ENCODE results near the gene NHP2.

The NHP2 gene

DNA sequence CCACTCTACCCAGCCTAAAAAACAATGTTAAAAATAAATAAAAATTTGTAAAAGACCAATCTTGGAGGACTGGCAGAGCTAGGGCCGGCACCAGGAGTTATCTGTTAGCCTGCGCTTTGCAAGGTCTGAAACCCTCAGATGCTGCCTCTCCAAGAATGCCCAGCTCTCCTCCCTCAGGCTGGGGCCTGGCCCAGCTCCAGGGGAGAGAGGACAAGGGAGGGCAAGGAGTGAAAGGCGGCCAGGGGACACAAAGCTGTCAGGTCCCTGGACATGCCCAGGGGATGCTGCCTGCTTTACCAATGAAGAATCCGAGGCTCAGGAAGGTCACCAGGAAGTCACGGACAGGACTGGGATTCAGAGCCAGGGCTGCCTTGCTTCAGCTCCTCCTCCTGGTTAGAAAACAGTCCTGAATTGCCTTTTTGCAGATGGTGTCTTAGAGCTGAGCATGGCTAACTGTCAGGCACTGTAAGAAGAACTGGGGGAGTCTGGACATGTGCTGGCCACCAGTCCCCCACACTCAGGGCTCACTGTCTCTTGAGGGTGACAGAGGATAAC lies 45.9 kb downstream of the NHP2 start:
- no peak overlapping the region for H3K4me3 ChIP-seq (ENCODE audit: low read length)
- TF ChIP-seq ZNF274 (IDR thresholded peaks at IDR 0.05; ENCODE audit: low read depth, low read length): no peak

DNA sequence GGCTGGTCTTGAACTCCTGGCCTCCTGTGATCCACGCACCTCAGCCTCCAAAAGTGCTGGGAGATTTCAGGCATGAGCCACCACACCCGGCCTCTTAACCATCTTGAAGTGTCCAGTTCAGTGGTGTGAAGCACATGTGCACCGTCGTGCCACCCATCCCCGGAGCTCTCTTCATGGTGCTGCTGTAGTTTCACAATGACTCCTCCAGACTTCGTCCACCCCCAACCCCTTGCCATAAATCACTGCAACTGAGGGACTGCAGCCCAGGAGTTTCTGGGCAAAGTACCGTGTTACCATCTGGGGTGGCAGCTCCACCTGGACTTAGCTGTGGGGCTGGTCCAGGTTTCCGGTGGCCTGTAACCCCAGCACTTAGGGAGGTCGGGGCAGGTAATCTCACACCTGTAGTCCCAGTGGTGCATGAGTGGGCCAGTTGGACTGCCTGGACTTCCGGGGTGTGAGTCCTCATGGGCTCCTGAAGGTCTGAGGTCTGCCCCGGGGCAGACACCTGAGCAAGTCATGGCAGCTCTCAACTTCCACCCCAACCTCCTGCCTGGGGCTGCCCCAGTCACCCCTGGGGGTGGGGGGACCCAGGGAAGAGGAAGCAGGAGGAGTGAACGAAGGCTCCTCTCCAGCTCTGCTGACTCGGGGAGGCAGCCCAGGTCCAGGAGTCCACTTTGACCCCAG lies 47.0 kb downstream of the NHP2 start:
- TF ChIP-seq ZNF274 (IDR thresholded peaks at IDR 0.05; ENCODE audit: low read depth, low read length): no peak
- H3K4me3 ChIP-seq (ENCODE audit: low read length): no peak overlapping the region

GRCh38 chr5:178106086-178106485 lies 47.6 kb downstream of the NHP2 start:
- no peak overlapping the region for H3K4me3 ChIP-seq (ENCODE audit: low read length)
- no peak for TF ChIP-seq ZNF274 (IDR thresholded peaks at IDR 0.05; ENCODE audit: low read depth, low read length)

DNA sequence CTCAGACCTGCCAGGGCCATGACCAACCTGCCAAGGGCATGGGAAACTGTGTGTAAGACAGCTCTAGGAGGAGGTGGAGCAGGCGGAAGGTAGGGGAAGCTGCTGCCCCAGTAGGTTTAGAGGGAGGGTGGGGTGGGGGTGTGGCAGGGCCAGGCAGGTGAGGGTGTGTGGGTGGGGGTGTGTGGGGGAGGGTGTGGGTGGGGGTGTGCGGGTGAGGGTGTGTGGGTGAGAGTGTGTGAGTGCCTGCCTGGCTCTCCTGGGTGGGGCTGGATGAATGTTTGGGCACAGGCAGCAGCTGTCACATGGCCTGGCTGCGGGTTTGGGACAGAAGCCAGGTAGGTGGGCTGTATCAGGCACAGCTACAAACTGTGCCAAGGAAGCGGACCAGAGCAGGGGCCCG lies 49.2 kb downstream of the NHP2 start:
- no peak for TF ChIP-seq ZNF274 (IDR thresholded peaks at IDR 0.05; ENCODE audit: low read depth, low read length)
- no peak overlapping the region for H3K4me3 ChIP-seq (ENCODE audit: low read length)

- no peak overlapping the region for H3K4me3 ChIP-seq (ENCODE audit: low read length)
- no peak for TF ChIP-seq ZNF274 (IDR thresholded peaks at IDR 0.05; ENCODE audit: low read depth, low read length)
Observed at GRCh38 chr5:178103612-178104011, 50.1 kb downstream of the NHP2 start.

Data from GM08714 (cell line).